ENCODE results near the gene KDM7A. TPM values are rescaled to one million over a fixed set of nuclear protein-coding genes. Genes with fewer than 3 reads are reported as not detected.

KDM7A gene
- total and polyA plus RNA-seq, 9 of the 15 experiments (the other 6 are each of a cell fraction or from before 2014, with no cell fraction given): 0.90 to 8.4 (median 7.0) TPM

- no peak for TF ChIP-seq ZBTB5 (IDR thresholded peaks at IDR 0.05)
- TF ChIP-seq XRCC4 (IDR thresholded peaks at IDR 0.05; ENCODE audit: extremely low read depth, insufficient read depth, insufficient read length): no peak
- TF ChIP-seq BACH1 (tag; IDR thresholded peaks at IDR 0.05): no peak
- TF ChIP-seq ZBTB7A (IDR thresholded peaks at IDR 0.05; ENCODE audit: borderline replicate concordance, control insufficient read depth, low read depth, low read length): peak; percentile 47; the same call in 1 of the 2 replicates
- peak; percentile 90 to 98; a peak in 3 of 4 replicates for TF ChIP-seq SIN3A (IDR thresholded peaks at IDR 0.05; ENCODE audit: borderline replicate concordance in 2 of 2, control insufficient read depth in 1 of 2, low read depth in 2 of 2, low read length in 2 of 2)
- peak; percentile 73 for TF ChIP-seq HNRNPLL (IDR thresholded peaks at IDR 0.05; ENCODE audit: low read depth, low read length, poor library complexity, severe bottlenecking)
- TF ChIP-seq E2F5 (CRISPR knock-in tag; IDR thresholded peaks at IDR 0.05): no peak
- no peak for TF ChIP-seq KAT2B (IDR thresholded peaks at IDR 0.05; ENCODE audit: low read depth, low read length)
- TF ChIP-seq ETV5 (CRISPR knock-in tag; IDR thresholded peaks at IDR 0.05; ENCODE audit: low read depth): peak; percentile 81
- no peak for TF ChIP-seq ZNF444 (CRISPR knock-in tag; IDR thresholded peaks at IDR 0.05)
- TF ChIP-seq DDX20 (tag; IDR thresholded peaks at IDR 0.05; ENCODE audit: low read depth): no peak
- TF ChIP-seq ZNF586 (CRISPR knock-in tag; conservative IDR thresholded peaks at IDR 0.05): no peak
- TF ChIP-seq XRCC3 (IDR thresholded peaks at IDR 0.05): no peak
- TF ChIP-seq MCM2 (IDR thresholded peaks at IDR 0.05; ENCODE audit: low read depth): no peak
- TF ChIP-seq ZNF224 (CRISPR knock-in tag; IDR thresholded peaks at IDR 0.05): peak; percentile 67; the same call in 1 of the 2 replicates
- TF ChIP-seq CTCF (IDR thresholded peaks at IDR 0.05 in 2 of 3, conservative IDR thresholded peaks at IDR 0.05 in 1 of 3; ENCODE audit: insufficient read depth in 2 of 3, low read depth in 1 of 3, low read length in 3 of 3): peak in 1 of 3 experiments; percentile 7; a peak in 1 of 6 replicates
- no peak for TF ChIP-seq ZFP36 (IDR thresholded peaks at IDR 0.05; ENCODE audit: low read depth, low read length, partially characterized antibody)
- no peak; the same call in none of the 2 replicates for TF ChIP-seq SOX6 (IDR thresholded peaks at IDR 0.05)
- TF ChIP-seq L3MBTL2 (IDR thresholded peaks at IDR 0.05): peak; percentile 98
- peak; percentile 5; the same call in 1 of the 2 replicates for TF ChIP-seq ZNF239 (CRISPR knock-in tag; IDR thresholded peaks at IDR 0.05)
Observed at GRCh38 chr7:140062528-140063299, 114.1 kb downstream of the KDM7A start, which contains the start of gene PARP12 (continued).

Data from K562 (cell line).